HG02973 (cell line): Measurements from ENCODE around the gene UGT2B15.

Experiments used
- ATAC-seq: cut with Tn5 transposase; IDR thresholded peaks from one replicate; pipeline ENCODE4 v1.9.1; 2021; ENCODE audit warnings: moderate library complexity; ENCODE audit not compliant: unreplicated experiment

The UGT2B15 gene

DNA sequence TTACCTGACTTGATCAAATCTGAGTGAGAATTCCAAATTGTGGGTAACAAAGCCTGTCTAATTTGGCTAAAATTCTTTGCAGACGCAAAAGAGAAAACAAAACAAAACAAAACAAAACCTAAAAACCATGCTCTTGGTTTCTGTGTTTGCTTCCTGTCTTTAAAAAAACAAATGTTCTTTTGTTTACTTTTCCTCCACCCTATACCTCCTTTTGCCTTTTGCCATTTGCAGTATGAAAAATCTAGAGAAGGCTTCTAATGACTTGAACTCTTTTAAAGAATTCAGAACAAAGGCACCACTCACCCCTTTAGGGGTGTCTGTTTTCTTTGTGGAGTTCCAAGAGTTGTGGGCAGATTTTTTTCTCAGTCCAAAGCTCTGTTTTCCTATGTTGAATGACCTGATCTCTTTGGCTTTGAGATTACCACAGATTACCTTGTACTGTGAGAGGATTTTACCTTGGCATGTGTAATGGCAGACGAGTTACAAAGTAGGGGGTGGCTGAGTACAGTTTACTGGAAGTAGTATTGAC, 13.9 kb downstream of the UGT2B15 start:
- peak; percentile 63 for ATAC-seq

DNA sequence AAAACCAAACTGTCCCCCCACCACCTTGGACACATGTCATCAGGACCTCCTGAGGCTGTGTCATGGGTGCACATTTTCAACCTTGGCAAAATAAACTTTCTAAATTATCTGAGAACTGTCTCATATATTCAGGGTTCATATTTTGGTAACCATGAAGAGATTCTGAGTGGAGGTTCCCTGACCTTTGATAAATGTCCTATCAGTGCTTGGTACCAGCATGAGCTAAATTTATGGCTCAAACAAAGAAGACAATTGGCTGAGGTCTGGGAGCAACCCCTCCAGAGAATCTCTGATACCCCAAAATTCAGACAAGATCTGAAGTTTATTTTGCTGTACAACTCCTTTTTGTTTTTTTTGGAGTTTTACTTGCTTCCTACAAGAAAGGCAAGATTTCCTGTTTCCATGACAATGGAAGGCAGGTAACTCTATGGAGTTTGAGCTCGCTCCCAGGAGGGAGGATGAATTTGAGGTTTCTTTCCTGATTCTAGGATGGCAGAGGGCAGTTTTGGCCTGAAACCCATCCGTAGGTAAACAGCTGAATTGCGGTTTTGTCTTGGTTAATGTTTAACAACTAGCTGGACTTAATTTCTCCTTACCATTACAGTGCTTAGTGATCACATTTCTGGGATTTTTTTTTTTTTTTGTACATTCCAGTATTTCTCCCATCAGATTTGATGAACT, 14.5 kb downstream of the UGT2B15 start:
- ATAC-seq: peak; percentile 13

DNA sequence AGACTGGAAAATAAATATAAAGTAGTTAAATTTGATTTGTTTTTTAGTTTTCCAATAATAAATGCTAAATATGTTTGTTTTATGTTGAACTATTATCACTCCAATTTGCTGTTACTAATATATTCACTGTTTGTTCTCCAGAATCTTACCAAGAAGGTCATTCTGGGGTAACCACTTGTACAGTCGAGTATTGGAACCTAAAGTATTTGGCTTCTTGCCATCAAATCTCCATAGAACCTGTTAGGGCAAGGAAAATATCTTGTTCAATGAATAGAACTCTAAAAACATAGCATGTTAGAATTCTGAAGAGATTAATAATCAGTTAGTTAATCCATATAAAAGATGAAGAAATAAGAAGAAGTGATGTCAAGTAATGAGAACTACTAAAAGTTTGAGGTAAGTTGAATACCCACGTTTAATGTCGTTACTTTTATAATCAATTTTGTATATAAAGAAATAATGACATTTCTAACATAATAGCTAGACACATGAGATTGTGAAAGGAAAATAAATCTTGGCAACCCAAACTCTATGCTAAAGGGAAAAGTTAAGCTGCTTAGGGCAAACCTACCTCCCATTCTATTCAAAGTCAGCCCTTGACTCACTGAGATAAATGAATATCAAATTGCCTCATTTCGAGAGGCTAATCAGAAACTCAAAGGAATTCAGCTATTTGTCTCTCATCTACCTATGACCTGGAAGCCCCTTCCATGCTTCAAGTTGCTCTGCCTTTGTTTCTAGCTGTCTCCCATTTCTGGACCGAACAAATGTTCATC, 15.3 kb downstream of the UGT2B15 start:
- no peak for ATAC-seq

DNA sequence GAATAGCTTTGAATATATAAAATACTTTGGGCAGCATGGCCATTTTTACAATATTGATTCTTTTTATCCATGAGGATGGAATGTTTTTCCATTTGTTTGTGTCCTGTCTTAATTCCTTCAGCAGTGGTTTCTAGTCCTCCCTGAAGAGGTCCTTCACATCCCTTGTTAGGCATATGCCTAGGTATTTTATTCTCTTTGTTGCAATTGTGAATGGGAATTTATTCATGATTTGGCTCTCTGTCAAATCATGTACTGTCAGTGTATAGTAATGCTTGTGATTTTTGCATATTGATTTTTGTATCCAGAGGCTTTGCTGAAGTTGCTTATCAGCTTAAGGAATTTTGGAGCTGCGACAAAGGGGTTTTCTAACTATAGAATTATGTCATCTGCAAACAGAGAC, 18.5 kb downstream of the UGT2B15 start:
- ATAC-seq: no peak

DNA sequence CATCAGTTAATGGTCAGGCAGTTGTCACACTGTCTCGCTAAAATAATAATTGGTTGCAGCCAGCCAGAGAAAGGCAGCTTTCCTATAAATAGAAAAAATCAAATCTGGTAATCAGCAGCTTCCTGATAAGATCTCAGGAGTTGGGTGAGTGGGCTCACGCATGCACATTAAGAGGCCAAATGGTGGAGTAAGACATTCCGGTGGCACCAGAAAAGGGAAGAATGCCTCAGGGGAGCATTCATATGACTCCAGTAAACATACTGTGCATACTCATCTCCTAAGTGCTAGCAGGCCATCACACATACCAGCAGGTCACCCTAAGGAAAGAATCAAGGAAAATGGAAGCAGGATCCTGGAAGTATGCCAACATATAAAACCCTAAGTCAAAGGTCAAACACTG, 40.1 kb downstream of the UGT2B15 start:
- ATAC-seq: no peak

DNA sequence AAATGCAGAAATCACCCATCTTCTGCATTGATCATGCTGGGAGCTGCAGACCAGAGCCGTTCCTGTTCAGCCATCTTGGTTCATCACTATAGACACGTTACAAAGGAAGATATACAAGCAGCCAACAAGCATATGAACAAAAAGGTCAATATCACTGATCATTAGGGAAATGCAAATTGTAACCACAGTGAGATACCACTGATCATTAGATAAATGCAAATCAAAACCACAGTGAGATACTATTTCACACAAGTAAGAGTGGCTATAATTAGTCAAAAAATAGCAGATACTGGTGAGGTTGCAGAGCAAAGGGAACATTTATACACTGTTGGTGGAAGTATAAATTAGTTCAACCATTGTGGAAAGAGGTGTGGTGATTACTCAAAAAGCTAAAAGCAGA, 47.7 kb downstream of the UGT2B15 start:
- peak; percentile 59 for ATAC-seq

DNA sequence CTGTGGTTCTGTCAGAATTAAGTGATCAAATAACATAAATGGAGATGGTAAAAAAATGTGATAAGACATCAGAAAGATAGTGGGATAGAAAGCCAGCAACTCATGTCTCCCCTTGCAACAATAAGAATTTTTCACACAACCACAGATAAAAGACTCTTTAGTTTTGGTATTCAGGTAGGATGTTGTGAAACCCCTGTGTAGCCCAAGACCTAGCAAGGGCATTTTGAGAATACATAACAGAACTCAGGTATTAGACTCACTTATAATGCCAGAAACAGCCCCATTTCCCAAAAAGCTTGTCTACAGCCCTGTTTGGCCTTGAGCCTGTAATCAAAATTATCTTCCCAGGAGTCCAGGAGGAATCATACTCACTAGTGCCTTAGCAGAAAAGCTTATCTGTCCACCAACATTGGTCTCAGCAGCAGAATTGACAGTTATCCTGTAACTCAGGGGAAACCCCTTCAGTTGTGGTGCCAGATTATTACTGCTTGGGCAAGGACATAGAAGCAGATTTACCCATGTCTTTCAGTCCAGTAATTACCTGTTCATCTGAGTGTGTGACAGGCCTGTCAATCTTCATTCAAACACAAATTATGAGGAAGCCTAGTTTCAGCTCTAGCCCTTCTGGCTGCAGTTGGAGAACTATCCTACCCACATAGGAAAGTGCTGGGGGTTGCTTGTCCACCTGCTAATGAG, 53.3 kb downstream of the UGT2B15 start:
- ATAC-seq: no peak

DNA sequence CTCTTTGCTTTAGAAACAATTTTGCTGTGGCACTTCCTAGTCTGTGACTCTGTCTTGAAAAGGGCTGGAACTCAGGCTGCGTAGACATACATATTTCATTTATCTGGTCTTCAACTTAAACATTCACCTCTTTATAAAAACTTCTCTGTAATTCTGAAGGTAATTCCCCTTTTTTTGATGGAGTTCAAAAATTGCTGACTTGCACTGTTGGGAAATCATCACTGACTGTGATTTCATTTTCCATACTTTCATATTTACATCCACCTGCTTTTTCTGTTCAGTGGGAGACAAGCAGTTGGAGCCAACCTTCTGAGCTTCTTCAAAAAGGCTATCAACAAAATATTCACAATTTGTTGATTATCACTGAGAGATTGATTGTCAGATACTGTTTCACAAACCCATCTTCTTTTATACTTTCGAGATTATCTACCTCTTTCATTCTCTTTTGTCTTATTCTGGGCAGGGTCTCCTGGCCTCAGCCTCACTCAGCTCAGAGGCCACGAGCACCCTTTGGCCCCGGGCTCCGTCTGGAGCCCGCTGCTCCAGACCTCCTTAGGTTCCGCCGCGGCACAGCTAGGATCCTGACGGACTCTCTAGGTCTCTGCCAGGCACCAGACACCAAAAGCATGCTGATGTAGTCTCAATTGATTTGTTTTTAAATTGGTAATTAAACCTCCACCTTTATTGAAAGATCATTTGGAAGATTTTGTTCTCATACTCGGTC, 54.6 kb downstream of the UGT2B15 start:
- no peak for ATAC-seq

DNA sequence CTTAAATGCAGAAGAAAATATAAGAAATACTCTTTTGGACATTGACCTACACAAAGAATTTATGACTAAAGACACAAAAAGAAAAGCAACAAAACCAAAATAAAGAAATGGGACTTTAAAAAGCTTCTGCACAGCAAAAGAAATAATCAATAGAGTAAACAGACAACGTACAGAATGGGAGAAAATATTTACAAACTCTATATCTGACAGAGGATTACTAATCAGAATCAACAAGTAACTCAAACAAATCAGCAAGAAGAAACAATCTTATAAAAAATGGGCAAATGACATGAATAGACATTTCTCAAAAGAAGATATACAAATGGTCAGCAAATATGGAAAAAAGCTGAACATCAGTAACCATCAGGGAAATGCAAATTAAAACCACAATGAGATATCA, 56.7 kb downstream of the UGT2B15 start:
- no peak for ATAC-seq

DNA sequence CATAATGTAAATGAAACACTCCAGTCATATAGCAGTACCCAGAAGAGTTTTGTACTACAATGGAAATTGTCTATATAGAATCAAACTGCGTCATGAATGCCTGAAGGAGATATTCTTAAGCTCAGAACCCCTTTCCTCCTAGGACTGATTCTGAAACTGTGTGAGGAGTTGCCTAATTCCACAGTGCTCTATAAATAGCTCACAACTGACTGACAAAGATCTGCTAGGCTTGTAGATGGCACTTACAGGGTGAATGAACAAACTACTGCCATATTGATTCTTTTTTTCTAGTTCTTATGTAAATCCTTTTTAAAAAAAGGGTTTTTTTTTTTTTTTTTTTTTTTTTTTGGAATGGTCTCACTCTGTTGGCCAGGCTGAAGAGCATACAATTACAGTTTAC, 64.2 kb downstream of the UGT2B15 start:
- no peak for ATAC-seq

DNA sequence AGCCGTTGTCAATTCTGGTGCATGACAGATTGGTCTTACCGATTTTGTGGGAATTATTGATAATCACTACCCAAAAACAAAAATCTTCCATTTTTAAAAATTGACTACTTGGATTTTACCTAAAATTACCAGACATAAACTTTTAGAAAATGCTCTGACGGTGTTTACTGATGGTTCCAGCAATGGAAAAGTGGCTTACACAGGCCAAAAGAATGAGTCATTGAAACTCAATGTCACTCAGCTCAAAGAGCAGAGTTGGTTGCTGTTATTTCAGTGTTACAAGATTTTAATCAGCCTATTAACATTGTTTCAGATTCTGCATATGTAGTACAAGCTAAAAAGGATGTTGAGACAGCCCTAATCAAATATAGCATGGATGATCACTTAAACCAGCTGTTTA, 71.3 kb downstream of the UGT2B15 start:
- no peak for ATAC-seq

DNA sequence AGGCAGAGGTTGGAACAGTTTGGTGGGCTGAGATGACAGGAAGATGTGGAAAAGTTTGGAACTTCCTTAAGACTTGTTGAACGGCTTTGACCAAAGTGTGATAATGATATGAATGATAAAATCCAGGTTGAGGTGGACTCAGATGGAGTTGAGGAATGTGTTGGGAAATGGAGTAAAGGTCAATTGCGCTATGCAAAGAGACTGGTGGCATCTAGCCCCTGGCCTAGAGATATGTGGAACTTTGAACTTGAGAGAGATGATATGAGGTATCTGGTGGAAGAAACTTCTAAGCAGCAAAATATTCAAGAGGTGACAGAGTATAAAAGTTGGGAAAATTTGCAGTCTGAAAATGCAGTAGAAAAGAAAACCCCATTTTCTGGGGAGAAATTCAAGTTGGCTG, 73.0 kb downstream of the UGT2B15 start:
- no peak for ATAC-seq
